Thoracic aorta (tissue), 2 donors: ENCODE results near the gene UCHL3. TPM values are rescaled to one million over a fixed set of nuclear protein-coding genes. Genes with fewer than 3 reads are reported as not detected.

Source experiments
- ATAC-seq: fragments of 150-250 bp; one replicate; pipeline ENCODE4 v1.8.0; 2017; ENCODE audit warnings: low read depth; ENCODE audit not compliant: insufficient number of reproducible peaks, low FRiP score
- DNase-seq: peaks from one replicate; pipeline ENCODE4 v3.0.0-alpha.2; 2020; ENCODE audit warnings: low spot score
- H3K27ac ChIP-seq, 2 donors: fragments of 200-600 bp; sonication (generic); 1 replicate in 1 of 2; 2 replicates in 1 of 2; pipeline ENCODE4 v1.5.1; 2016; ENCODE audit warnings: mild to moderate bottlenecking in 2 of 2, moderate library complexity in 2 of 2
- H3K27me3 ChIP-seq: fragments of 200-600 bp; sonication (generic); replicated peaks from 2 replicates; pipeline ENCODE4 v1.6.0; 2016; ENCODE audit warnings: mild to moderate bottlenecking; ENCODE audit not compliant: insufficient read depth
- H3K36me3 ChIP-seq: fragments of 200-600 bp; sonication (generic); one replicate; pipeline ENCODE4 v1.5.1; 2016
- H3K4me1 ChIP-seq, 2 donors: fragments of 200-600 bp; sonication (generic); 1 replicate in 1 of 2; 2 replicates in 1 of 2; pipeline versions ENCODE4 v1.5.1 to v1.6.0; 2016; ENCODE audit warnings: low read depth in 2 of 2, mild to moderate bottlenecking in 1 of 2; ENCODE audit not compliant: control insufficient read depth in 1 of 2
- H3K4me3 ChIP-seq: fragments of 200-600 bp; sonication (generic); 2 replicates; pipeline ENCODE4 v1.5.1; 2016; ENCODE audit warnings: mild to moderate bottlenecking
- H3K9me3 ChIP-seq: fragments of 200-600 bp; sonication (generic); 2 replicates; pipeline ENCODE4 v1.5.1; 2016
- CTCF ChIP-seq: fragments of 200-600 bp; sonication (generic); IDR thresholded peaks from one replicate; pipeline ENCODE4 v1.5.1; 2019; ENCODE audit warnings: antibody characterized with exemption
- total RNA-seq, 2 donors: library from RNA; depleted of rRNA; stranded (reverse); fragments of >200 nt; gene quantifications; one replicate each; pipeline versions ENCODE4 v1.1.0 to v1.2.3, GENCODE V29; 2016

Gene UCHL3
- total RNA-seq, 2 donors from 2014 or later, result 4.9 to 12.2 TPM

GRCh38 chr13:75603038-75603437, 53.4 kb downstream of the UCHL3 start:
- H3K4me3 ChIP-seq, result no peak overlapping the region
- ATAC-seq, result no peak
- no peaks in the 10 kb centered on the region for H3K4me1 ChIP-seq
- no peak for TF ChIP-seq CTCF
- H3K27me3 ChIP-seq, result no peaks in the 10 kb centered on the region
- H3K27ac ChIP-seq, result no peak overlapping the region
- DNase-seq, result no peak
- no peaks in the 10 kb centered on the region for H3K36me3 ChIP-seq
- H3K9me3 ChIP-seq, result no peaks in the 10 kb centered on the region

GRCh38 chr13:75607447-75607846, 57.9 kb downstream of the UCHL3 start:
- no peak for ATAC-seq

GRCh38 chr13:75610466-75610865, 60.9 kb downstream of the UCHL3 start:
- Histone ChIP-seq H3K4me3 (no peak overlapping the region), H3K36me3 (no peaks in the 10 kb centered on the region), H3K27me3 (no peaks in the 10 kb centered on the region), H3K4me1 (no peaks in the 10 kb centered on the region), H3K9me3 (no peaks in the 10 kb centered on the region), H3K27ac (no peak overlapping the region)
- ATAC-seq (no peak), DNase-seq (no peak)
- TF ChIP-seq CTCF, result no peak

More at GRCh38 chr13:75607447-75607846, 57.9 kb downstream of the UCHL3 start:
- Histone ChIP-seq H3K9me3 (no peaks in the 10 kb centered on the region), H3K27me3 (no peaks in the 10 kb centered on the region), H3K36me3 (no peaks in the 10 kb centered on the region), H3K4me1 (no peaks in the 10 kb centered on the region), H3K4me3 (no peak overlapping the region), H3K27ac (no peak overlapping the region)
- DNase-seq, result no peak
- TF ChIP-seq CTCF, result no peak

- Histone ChIP-seq H3K27ac (no peak overlapping the region), H3K27me3 (no peaks in the 10 kb centered on the region), H3K4me3 (no peak overlapping the region), H3K9me3 (no peaks in the 10 kb centered on the region), H3K36me3 (no peaks in the 10 kb centered on the region), H3K4me1 (no peaks in the 10 kb centered on the region)
- no peak for ATAC-seq
- no peak for DNase-seq
- no peak for TF ChIP-seq CTCF
Measured at GRCh38 chr13:75612354-75612753, 62.8 kb downstream of the UCHL3 start.

DNA sequence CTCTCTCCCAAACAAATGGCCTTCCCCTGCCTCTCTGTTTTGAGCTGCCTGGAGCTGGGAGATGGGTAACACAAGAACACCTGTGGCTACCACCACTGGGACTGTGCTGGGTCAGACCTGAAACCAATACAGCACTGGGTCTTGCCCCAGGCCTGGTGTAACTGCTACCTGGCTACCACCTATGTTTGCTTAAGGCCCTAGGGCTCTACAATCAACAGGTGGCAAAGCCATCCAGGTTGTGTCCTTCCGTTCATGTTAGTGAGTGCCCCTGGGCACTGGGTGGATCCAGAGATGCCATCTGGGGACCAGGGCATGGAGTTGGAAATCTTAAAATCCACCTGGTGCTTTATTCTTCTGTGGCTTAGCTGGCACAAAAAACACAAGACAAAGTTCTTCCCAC, 67.6 kb downstream of the UCHL3 start:
- H3K9me3 ChIP-seq, result no peaks in the 10 kb centered on the region
- no peak for ATAC-seq
- TF ChIP-seq CTCF, result no peak
- no peak overlapping the region for H3K27ac ChIP-seq
- peaks cover 6 to 23% of the 10 kb centered on the region in 2 donors for H3K4me1 ChIP-seq
- H3K27me3 ChIP-seq, result no peaks in the 10 kb centered on the region
- H3K36me3 ChIP-seq, result no peaks in the 10 kb centered on the region
- H3K4me3 ChIP-seq, result no peak overlapping the region
- DNase-seq, result no peak
